ENCODE measurements around the gene ESPNL. TPM values are rescaled to one million over a fixed set of nuclear protein-coding genes. Genes with fewer than 3 reads are reported as not detected.
A peak's percentile ranks its signal among the peaks of the same experiment; 100 is the strongest.

ESPNL gene
- total RNA-seq, 2 experiments from 2014 or later = 0.12 to 0.14 TPM

DNA sequence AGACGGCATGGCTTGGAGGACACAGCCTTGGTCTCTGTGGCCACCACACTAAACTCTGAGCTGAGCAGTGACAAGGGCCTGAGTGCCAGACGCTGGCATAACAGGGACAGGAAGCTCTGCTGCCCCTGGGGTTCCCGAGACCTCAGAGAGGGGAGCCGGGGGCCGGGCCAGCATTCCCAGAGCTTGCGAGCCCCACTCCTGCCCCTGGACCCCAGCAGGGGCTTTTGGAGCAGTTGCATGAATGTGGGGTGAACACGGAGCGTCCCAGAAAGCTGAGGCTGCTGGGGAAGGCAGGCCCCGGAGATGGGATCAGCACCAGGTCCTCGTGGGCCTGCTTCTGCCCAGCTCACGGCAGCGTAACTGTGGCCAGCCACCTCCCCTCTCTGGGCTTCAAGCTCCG is 51.1 kb downstream of the ESPNL start:
- ChIA-PET POLR2A (no interaction called here), CTCF (no interaction called here)
- Mint-ChIP-seq H3K27me3 (no peaks in the 10 kb centered on the region), H3K4me3 (no peak overlapping the region), H3K4me1 (ENCODE audit: low read depth) (no peaks in the 10 kb centered on the region), H3K27ac (no peak overlapping the region), H3K9me3 (peaks cover 2% of the 10 kb centered on the region), H3K36me3 (no peaks in the 10 kb centered on the region)
- intact Hi-C loops (cut with micrococcal nuclease) = no loop called here
- no peak for DNase-seq

DNA sequence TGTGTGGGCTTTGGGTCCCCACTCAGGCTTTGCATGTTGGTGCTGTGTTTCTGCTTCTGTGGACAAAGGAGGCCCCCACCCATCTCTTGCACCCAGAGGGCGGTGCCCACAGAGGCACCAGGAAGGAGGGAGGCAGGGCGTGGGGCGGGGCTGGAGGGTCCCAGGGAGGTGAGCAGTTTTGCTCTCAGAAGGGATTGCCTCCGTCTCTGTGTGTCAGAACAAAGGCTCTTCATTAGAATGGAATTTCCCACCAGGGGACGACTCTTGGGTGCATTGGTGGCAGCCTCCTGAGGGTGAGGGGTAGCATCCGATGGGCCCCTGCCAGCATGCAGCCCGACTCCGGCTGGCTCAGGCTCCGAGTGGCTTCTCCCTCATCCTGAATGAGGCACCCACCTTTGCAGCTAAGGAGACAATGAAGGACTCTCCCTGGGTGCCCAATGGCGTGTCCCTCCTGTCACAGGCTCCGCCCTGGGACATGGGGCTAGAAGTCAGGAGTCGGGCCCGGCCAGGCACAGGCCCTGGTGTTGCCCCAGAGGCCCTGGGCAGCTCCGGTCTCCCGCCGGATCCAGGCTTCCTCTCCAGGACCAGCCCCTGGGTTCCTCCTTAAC is 51.6 kb downstream of the ESPNL start:
- Mint-ChIP-seq H3K27me3 (no peaks in the 10 kb centered on the region), H3K27ac (no peak overlapping the region), H3K9me3 (peaks cover 2% of the 10 kb centered on the region), H3K4me3 (no peak overlapping the region), H3K4me1 (ENCODE audit: low read depth) (no peaks in the 10 kb centered on the region), H3K36me3 (no peaks in the 10 kb centered on the region)
- CTCF ChIA-PET = interaction anchor here (0.9 kb wide), 1 partner anchor 183 kb away, joined by 3 read pairs; no protein-coding TSS in a partner anchor
- intact Hi-C loops (cut with micrococcal nuclease) = no loop called here
- POLR2A ChIA-PET = no interaction called here
- no peak for DNase-seq

DNA sequence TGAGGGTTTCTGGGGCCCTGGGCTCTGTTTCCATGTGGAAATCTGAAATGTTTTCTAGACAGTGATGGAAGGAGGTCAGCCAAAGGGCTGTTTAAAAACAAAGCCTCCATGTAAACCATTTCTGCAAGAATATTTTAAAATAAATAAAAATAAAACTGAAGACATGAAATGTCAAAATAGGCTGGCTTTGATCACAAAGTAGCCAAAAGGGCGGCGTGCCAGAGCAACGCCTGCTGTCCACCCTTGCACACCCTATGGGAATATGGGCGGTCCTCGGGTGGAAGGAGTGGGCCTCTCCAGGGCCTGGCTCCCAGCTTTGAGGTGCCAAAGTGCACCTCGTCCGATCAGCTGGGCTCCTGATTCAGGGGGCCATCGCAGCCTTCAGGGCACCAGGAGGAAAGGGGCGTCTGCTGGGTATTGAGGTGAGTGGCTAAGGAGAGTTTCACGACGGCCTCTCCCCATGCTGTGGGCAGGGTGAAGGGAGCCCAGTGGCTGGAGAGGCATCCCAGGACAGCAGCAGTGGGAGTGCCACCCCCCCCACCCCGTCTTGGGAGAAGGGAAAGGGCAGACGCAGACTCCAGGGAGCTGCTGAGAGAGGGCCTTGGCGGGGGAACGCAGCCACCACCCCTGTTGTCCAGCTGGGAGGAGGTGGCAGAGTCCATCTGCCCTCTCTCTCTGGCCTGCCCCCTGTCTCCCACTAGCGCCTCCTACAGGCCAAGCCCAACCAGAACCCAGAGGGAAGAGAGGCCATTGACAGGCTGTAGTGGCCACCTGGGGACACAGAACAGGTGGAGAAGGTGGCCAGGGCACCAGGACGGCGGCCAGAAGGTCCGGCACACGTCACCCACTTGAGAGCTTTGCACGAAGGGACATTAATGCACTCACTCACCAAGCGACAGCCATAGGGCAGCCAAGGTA is 52.9 kb downstream of the ESPNL start:
- H3K27me3 Mint-ChIP-seq = no peaks in the 10 kb centered on the region
- no peak overlapping the region for H3K4me3 Mint-ChIP-seq
- POLR2A ChIA-PET = no interaction called here
- intact Hi-C loops (cut with micrococcal nuclease) = no loop called here
- no peak for DNase-seq
- CTCF ChIA-PET = interaction anchor here (0.7 to 1.4 kb wide), 2 partner anchors 110 kb away, joined by 3 to 5 read pairs; no protein-coding TSS in a partner anchor
- peaks cover 2% of the 10 kb centered on the region for H3K9me3 Mint-ChIP-seq
- no peak overlapping the region for H3K27ac Mint-ChIP-seq
- no peaks in the 10 kb centered on the region for H3K4me1 Mint-ChIP-seq (ENCODE audit: low read depth)
- no peaks in the 10 kb centered on the region for H3K36me3 Mint-ChIP-seq

DNA sequence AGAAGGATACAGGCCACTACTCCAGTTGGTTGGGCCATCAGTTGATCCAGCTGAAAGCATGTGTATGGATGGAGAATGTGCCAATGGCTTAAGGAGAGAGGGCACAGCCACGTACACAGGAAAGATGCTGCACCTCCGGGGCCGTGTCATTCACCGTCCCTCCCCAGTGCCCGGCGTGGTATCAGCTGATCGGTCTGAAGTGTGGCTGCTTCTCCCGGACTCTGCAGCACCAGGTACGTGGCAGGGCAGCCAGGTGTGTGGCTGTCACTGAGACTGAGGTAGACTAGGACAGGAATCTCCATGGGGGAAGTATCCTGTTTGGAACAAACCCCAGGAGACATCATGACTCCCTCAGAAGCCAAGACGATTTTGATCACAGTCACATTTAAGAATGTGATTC is 54.4 kb downstream of the ESPNL start:
- H3K4me3 Mint-ChIP-seq = no peak overlapping the region
- peaks cover 4% of the 10 kb centered on the region for H3K27me3 Mint-ChIP-seq
- no peaks in the 10 kb centered on the region for H3K36me3 Mint-ChIP-seq
- peaks cover 4% of the 10 kb centered on the region for H3K4me1 Mint-ChIP-seq (ENCODE audit: low read depth)
- ChIA-PET CTCF (interaction anchor here (1.4 kb wide), 1 partner anchor 109 kb away, joined by 5 read pairs; no protein-coding TSS in a partner anchor), POLR2A (no interaction called here)
- intact Hi-C loops (cut with micrococcal nuclease) = no loop called here
- DNase-seq = no peak
- peaks cover 2% of the 10 kb centered on the region for H3K9me3 Mint-ChIP-seq
- H3K27ac Mint-ChIP-seq = no peak overlapping the region

DNA sequence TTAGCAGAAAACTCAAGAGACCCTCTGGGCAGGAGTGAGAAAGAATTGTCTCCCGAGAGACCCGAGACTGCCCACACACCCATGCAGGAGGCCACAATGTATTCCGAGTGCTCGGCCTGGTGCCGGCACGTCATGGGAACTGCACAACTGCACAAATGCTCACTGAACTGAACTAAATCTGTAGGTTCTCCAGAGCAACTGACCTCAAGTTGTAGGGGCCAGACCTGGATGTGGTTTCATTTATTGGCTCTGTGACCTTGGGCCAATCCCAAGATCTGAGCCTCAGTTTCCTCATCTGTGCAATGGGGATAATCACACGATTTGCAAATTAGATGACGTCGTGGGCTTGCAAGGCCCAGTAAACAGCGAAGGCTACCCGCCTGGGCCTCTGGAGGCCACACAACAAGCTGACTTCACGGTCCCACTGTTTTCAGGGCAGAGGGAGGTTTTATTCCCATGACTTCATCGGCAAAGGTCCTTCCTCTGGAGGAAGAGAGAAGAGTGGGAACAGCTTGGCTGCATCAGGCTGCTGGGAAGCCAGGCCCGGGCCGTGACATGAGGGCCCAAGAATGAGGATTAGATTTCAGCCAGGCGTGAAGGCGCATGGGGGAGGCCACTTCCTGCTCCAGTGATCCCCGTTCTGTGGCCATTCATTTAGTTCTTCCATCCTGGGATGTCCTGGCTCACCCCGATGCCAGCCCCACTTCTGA is 55.1 kb downstream of the ESPNL start:
- Mint-ChIP-seq H3K27me3 (peaks cover 7% of the 10 kb centered on the region), H3K27ac (no peak overlapping the region), H3K9me3 (peaks cover 2% of the 10 kb centered on the region), H3K4me3 (no peak overlapping the region), H3K4me1 (ENCODE audit: low read depth) (peaks cover 6% of the 10 kb centered on the region), H3K36me3 (no peaks in the 10 kb centered on the region)
- CTCF ChIA-PET = no interaction called here
- intact Hi-C loops (cut with micrococcal nuclease) = no loop called here
- POLR2A ChIA-PET = no interaction called here
- no peak for DNase-seq

DNA sequence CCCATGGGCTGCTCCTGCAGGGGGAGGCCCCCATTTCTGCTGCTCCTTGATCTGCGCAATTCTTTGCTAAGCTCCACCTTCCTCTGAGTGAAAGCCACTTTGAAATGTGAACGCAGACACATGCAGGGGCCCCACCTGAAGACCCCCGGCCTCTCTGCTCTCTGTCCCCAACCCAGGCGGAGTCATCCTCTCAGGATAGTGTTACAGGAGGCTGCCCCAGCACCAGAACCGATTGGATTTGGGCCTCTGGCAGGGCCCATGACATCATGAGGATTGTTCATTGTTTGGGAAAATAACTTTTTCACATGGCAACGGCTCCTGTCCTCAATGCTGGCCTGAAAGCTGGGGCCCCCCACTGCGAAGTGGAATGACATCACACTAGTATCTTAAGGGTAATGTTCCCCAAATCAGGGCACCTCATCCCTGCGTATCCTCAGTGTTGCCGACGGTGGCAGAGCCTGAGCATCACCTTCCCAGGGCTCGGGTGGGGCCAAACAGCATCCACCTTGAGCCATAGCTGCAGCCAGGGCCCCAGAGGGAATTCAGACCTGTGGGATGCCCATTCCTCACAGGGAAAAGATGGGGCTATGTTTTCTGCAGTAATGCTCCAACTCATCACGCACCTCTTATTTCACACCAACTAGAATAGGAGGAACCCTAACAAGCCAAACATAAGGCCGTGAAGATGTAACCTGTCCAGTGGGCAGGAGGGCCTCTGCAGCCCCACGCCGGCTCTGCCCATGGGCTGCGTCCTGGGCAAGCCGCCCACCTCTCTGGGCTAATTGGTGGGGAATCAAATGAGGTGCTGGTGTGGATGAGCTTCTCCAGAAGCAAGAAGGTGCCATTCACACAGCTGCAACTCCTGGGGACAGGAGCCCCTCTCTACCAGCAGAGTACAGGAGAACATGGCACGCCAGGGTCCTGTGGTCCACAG is 55.9 kb downstream of the ESPNL start:
- H3K36me3 Mint-ChIP-seq = no peaks in the 10 kb centered on the region
- H3K9me3 Mint-ChIP-seq = peaks cover 2% of the 10 kb centered on the region
- peaks cover 12% of the 10 kb centered on the region for H3K27me3 Mint-ChIP-seq
- no peak overlapping the region for H3K4me3 Mint-ChIP-seq
- ChIA-PET CTCF (no interaction called here), POLR2A (no interaction called here)
- no peak for DNase-seq
- intact Hi-C loops (cut with micrococcal nuclease) = no loop called here
- H3K4me1 Mint-ChIP-seq (ENCODE audit: low read depth) = peaks cover 6% of the 10 kb centered on the region
- H3K27ac Mint-ChIP-seq = no peak overlapping the region

DNA sequence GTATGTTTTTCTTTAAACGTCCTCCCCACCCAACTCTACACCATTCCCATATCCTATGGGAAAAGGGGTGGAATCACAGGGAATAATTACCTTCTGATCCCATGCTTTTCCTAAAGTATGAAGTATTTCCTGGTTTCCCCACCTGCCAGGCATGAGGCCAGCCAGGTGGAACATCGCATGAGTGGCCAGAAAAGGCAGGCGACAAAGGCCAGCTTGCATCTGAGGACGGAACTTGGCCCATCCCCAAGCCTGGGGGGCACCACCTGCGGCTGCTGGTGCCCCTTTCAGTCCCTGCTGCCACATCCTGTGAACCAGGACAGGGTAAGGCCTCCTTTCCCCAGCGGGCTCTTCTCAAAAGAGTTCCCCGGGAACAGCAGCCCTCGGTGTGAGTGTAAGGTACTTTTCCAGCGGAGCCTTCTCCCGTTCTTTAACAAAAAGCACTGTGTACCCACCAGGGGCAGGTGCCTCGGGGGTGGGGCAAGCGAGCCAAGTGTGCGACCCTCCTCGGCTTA is 57.4 kb downstream of the ESPNL start:
- Mint-ChIP-seq H3K27ac (no peak overlapping the region), H3K36me3 (no peaks in the 10 kb centered on the region), H3K9me3 (peaks cover 2% of the 10 kb centered on the region), H3K4me3 (no peak overlapping the region), H3K4me1 (ENCODE audit: low read depth) (peaks cover 6% of the 10 kb centered on the region), H3K27me3 (peaks cover 14% of the 10 kb centered on the region)
- DNase-seq = no peak
- ChIA-PET CTCF (no interaction called here), POLR2A (no interaction called here)
- intact Hi-C loops (cut with micrococcal nuclease) = loop anchor here (2.0 kb wide), 1 partner anchor 105 kb away; no protein-coding TSS in a partner anchor

DNA sequence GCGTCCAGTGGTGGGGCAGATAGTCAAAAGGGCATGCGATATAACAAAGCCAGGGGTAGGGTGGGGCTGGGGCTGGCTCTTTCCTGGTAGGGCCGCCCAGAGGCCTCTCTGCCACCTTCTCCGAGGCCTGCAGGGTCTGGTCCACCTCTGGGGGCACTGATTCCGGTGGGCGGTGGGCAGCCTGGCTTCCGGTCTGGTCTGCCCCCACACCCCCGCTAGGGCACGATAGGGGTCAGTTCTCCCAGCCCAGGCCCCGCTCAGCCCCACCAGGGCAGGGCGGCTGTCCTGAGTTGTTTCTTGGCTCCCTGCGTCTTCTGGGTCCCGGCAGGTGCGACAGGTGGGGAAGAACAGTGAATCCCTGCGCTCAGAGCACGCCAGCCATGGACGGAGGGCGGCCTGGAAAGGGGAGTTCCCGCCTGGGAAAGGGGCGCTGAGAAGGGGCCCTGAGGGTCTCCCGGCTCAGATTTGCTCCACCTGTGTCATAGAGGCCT is 57.9 kb downstream of the ESPNL start:
- POLR2A ChIA-PET = no interaction called here

DNA sequence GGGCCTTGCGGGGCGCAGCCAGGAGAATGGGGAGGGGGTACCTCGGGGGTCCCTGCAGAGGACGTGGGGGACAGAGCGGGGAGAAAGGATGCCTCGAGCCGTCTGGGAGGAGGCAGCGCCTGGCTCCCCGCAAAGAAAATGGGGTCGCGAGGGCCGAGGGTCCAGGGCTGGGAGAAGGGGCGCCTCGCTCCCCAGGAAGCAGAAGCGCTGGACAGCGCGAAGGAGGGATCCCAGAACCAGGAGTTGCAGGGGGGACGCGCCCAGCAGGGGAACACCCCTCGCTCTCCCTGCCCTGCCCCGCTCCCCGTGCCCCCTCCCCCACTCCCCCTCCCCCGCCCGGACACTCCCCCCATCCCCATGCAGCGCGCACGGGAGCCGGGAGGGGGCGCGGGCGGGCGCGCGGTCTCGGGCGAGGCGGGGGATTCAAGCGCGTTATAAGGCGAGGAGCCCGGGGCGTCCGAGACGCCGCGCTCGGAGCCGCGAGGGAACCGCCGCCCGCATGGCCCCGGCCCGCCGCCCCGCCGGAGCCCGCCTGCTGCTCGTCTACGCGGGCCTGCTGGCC is 58.5 kb downstream of the ESPNL start, which contains the start of gene ERFE:
ERFE (plus strand) TSS at position 462 of the 562 bp plus-strand sequence; CDS start at position 500, 38 bp downstream.
- peak within 1 kb of the TSS; percentile 56 for H3K4me3 Mint-ChIP-seq
- H3K36me3 Mint-ChIP-seq = no peaks in the 10 kb centered on the region
- peaks cover 2% of the 10 kb centered on the region for H3K9me3 Mint-ChIP-seq
- H3K4me1 Mint-ChIP-seq (ENCODE audit: low read depth) = peaks cover 6% of the 10 kb centered on the region
- CTCF ChIA-PET = interaction anchor here (0.7 to 0.8 kb wide), 2 partner anchors 9 to 99 kb away, joined by 3 to 4 read pairs; no protein-coding TSS in a partner anchor
- POLR2A ChIA-PET = no interaction called here
- peaks cover 14% of the 10 kb centered on the region for H3K27me3 Mint-ChIP-seq
- intact Hi-C loops (cut with micrococcal nuclease) = loop anchor here (2.0 kb wide), 1 partner anchor 104 kb away; no protein-coding TSS in a partner anchor
- no peak within 1 kb of the TSS for H3K27ac Mint-ChIP-seq
- DNase-seq = peak; percentile 67

More for the DNA sequence above, 57.9 kb downstream of the ESPNL start:
- CTCF ChIA-PET = no interaction called here
- peaks cover 2% of the 10 kb centered on the region for H3K9me3 Mint-ChIP-seq
- intact Hi-C loops (cut with micrococcal nuclease) = loop anchor here (2.0 kb wide), 1 partner anchor 105 kb away; no protein-coding TSS in a partner anchor
- H3K4me1 Mint-ChIP-seq (ENCODE audit: low read depth) = peaks cover 6% of the 10 kb centered on the region
- H3K27me3 Mint-ChIP-seq = peaks cover 14% of the 10 kb centered on the region
- no peaks in the 10 kb centered on the region for H3K36me3 Mint-ChIP-seq
- H3K27ac Mint-ChIP-seq = no peak overlapping the region
- H3K4me3 Mint-ChIP-seq = no peak overlapping the region
- no peak for DNase-seq

DNA sequence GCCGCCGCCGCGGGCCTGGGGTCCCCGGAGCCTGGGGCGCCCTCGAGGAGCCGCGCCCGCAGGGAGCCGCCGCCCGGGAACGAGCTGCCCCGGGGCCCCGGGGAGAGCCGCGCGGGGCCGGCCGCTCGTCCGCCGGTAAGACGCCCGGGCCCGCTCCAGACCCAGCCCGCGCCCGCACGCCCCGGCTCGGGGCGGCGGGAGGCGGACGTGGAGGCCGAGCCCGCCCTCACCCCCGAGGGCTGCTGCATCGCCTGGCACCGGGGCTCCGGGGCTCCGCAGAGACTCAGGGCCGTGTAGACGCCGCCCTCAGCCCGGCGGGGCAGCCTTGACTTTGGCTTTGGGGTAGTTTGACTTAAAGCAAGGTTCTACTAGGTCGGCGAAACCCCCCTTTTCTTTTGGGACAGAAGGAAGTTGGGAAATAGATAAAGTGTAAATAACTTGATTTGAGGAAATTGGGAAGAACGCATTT is 59.0 kb downstream of the ESPNL start:
- ChIA-PET CTCF (interaction anchor here (0.7 to 0.8 kb wide), 2 partner anchors 9 to 99 kb away, joined by 3 to 4 read pairs; no protein-coding TSS in a partner anchor), POLR2A (interaction anchor here (0.6 kb wide), 1 partner anchor 269 kb away, joined by 3 read pairs; no protein-coding TSS in a partner anchor)
- H3K4me1 Mint-ChIP-seq (ENCODE audit: low read depth) = peaks cover 6% of the 10 kb centered on the region
- H3K36me3 Mint-ChIP-seq = no peaks in the 10 kb centered on the region
- H3K27me3 Mint-ChIP-seq = peaks cover 14% of the 10 kb centered on the region
- peak; percentile 23 for DNase-seq
- H3K27ac Mint-ChIP-seq = no peak overlapping the region
- H3K9me3 Mint-ChIP-seq = peaks cover under 1% of the 10 kb centered on the region
- peak overlapping the region; percentile 56 for H3K4me3 Mint-ChIP-seq
- intact Hi-C loops (cut with micrococcal nuclease) = loop anchor here (2.0 kb wide), 1 partner anchor 104 kb away; no protein-coding TSS in a partner anchor

Measured in activated CD4-positive, alpha-beta memory T cell treated with anti-CD3 and anti-CD28 coated beads for 36 hours (primary cell).